Measurements from ENCODE around the gene RABGAP1L. TPM values are rescaled to one million over a fixed set of nuclear protein-coding genes. Genes with fewer than 3 reads are reported as not detected.

Gene RABGAP1L
- total and polyA plus RNA-seq, 2 of the 8 experiments (the other 6 are each of a cell fraction or from before 2014, with no cell fraction given), result 33.3 to 156 TPM

DNA sequence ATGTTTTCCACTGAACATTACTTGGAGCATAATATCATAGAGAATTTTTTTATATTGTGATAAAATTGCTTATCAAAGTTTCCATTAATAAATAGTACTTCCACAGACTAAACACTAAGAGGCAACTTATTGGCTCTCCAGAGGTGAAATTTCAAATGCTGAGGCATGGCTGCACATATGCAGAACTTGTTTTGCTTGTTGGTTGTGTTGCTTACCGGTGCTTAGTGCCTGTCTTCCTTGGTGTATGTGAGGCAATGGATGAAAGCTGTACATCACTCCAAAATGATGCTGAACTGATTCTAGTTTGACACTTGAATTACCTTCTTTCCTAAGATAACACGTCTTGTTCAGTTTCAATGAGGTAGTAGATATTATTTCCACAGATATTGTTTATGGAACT lies 258.6 kb downstream of the RABGAP1L start (continued):
- TF ChIP-seq, protein P1, sequence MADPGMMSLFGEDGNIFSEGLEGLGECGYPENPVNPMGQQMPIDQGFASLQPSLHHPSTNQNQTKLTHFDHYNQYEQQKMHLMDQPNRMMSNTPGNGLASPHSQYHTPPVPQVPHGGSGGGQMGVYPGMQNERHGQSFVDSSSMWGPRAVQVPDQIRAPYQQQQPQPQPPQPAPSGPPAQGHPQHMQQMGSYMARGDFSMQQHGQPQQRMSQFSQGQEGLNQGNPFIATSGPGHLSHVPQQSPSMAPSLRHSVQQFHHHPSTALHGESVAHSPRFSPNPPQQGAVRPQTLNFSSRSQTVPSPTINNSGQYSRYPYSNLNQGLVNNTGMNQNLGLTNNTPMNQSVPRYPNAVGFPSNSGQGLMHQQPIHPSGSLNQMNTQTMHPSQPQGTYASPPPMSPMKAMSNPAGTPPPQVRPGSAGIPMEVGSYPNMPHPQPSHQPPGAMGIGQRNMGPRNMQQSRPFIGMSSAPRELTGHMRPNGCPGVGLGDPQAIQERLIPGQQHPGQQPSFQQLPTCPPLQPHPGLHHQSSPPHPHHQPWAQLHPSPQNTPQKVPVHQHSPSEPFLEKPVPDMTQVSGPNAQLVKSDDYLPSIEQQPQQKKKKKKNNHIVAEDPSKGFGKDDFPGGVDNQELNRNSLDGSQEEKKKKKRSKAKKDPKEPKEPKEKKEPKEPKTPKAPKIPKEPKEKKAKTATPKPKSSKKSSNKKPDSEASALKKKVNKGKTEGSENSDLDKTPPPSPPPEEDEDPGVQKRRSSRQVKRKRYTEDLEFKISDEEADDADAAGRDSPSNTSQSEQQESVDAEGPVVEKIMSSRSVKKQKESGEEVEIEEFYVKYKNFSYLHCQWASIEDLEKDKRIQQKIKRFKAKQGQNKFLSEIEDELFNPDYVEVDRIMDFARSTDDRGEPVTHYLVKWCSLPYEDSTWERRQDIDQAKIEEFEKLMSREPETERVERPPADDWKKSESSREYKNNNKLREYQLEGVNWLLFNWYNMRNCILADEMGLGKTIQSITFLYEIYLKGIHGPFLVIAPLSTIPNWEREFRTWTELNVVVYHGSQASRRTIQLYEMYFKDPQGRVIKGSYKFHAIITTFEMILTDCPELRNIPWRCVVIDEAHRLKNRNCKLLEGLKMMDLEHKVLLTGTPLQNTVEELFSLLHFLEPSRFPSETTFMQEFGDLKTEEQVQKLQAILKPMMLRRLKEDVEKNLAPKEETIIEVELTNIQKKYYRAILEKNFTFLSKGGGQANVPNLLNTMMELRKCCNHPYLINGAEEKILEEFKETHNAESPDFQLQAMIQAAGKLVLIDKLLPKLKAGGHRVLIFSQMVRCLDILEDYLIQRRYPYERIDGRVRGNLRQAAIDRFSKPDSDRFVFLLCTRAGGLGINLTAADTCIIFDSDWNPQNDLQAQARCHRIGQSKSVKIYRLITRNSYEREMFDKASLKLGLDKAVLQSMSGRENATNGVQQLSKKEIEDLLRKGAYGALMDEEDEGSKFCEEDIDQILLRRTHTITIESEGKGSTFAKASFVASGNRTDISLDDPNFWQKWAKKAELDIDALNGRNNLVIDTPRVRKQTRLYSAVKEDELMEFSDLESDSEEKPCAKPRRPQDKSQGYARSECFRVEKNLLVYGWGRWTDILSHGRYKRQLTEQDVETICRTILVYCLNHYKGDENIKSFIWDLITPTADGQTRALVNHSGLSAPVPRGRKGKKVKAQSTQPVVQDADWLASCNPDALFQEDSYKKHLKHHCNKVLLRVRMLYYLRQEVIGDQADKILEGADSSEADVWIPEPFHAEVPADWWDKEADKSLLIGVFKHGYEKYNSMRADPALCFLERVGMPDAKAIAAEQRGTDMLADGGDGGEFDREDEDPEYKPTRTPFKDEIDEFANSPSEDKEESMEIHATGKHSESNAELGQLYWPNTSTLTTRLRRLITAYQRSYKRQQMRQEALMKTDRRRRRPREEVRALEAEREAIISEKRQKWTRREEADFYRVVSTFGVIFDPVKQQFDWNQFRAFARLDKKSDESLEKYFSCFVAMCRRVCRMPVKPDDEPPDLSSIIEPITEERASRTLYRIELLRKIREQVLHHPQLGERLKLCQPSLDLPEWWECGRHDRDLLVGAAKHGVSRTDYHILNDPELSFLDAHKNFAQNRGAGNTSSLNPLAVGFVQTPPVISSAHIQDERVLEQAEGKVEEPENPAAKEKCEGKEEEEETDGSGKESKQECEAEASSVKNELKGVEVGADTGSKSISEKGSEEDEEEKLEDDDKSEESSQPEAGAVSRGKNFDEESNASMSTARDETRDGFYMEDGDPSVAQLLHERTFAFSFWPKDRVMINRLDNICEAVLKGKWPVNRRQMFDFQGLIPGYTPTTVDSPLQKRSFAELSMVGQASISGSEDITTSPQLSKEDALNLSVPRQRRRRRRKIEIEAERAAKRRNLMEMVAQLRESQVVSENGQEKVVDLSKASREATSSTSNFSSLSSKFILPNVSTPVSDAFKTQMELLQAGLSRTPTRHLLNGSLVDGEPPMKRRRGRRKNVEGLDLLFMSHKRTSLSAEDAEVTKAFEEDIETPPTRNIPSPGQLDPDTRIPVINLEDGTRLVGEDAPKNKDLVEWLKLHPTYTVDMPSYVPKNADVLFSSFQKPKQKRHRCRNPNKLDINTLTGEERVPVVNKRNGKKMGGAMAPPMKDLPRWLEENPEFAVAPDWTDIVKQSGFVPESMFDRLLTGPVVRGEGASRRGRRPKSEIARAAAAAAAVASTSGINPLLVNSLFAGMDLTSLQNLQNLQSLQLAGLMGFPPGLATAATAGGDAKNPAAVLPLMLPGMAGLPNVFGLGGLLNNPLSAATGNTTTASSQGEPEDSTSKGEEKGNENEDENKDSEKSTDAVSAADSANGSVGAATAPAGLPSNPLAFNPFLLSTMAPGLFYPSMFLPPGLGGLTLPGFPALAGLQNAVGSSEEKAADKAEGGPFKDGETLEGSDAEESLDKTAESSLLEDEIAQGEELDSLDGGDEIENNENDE (IDR thresholded peaks at IDR 0.05; ENCODE audit: insufficient replicate concordance, low read length), result no peak
- TF ChIP-seq, protein P2, sequence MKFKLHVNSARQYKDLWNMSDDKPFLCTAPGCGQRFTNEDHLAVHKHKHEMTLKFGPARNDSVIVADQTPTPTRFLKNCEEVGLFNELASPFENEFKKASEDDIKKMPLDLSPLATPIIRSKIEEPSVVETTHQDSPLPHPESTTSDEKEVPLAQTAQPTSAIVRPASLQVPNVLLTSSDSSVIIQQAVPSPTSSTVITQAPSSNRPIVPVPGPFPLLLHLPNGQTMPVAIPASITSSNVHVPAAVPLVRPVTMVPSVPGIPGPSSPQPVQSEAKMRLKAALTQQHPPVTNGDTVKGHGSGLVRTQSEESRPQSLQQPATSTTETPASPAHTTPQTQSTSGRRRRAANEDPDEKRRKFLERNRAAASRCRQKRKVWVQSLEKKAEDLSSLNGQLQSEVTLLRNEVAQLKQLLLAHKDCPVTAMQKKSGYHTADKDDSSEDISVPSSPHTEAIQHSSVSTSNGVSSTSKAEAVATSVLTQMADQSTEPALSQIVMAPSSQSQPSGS (IDR thresholded peaks at IDR 0.05; ENCODE audit: low read length), result no peak
- no peak for TF ChIP-seq SP4 (IDR thresholded peaks at IDR 0.05; ENCODE audit: low read length)

Data from H1 (cell line).